OCI-LY3 (cell line): Measurements from ENCODE around the gene OSER1.

Experiments
- H2AFZ ChIP-seq: fragments of 200-600, 300-600 bp; shearing (Covaris generic); 2 replicates; pipeline ENCODE4 v1.6.0; 2014; ENCODE audit warnings: antibody characterized with exemption, low read depth, low read length
- H3K27ac ChIP-seq: fragments of 200-600, 300-600 bp; sonication (generic); 2 replicates; pipeline ENCODE4 v1.5.1; 2014; ENCODE audit warnings: mild to moderate bottlenecking, low read length, moderate library complexity, mixed read lengths
- H3K27me3 ChIP-seq: fragments of 200-600, 300-600 bp; sonication (generic); 2 replicates; pipeline ENCODE4 v1.6.1; 2014; ENCODE audit warnings: low read depth, low read length, mixed read lengths
- H3K36me3 ChIP-seq: fragments of 200-600, 300-600 bp; sonication (generic); replicated peaks from 2 replicates; pipeline ENCODE3; 2014; ENCODE audit warnings: low read depth, low read length, mixed read lengths
- H3K4me1 ChIP-seq: fragments of 300-600, 200-600 bp; sonication (generic); 2 replicates; pipeline ENCODE4 v1.6.1; 2014; ENCODE audit warnings: low read length, mixed read lengths
- H3K4me2 ChIP-seq: fragments of 200-600, 300-600 bp; sonication (generic); 2 replicates; pipeline ENCODE4 v1.6.1; 2014; ENCODE audit warnings: low read length, mixed read lengths
- H3K4me3 ChIP-seq: fragments of 300-600, 200-600 bp; sonication (generic); 2 replicates; pipeline ENCODE4 v1.5.1; 2014; ENCODE audit warnings: antibody characterized with exemption, mild to moderate bottlenecking, low read length, moderate library complexity
- H3K79me2 ChIP-seq: fragments of 300-600, 200-600 bp; shearing (Covaris generic); 2 replicates; pipeline ENCODE4 v1.6.1; 2014; ENCODE audit warnings: mild to moderate bottlenecking, low read length, mixed read lengths
- H3K9ac ChIP-seq: fragments of 300-600, 200-600 bp; shearing (Covaris generic); 2 replicates; pipeline ENCODE4 v1.6.0; 2014; ENCODE audit warnings: mild to moderate bottlenecking, low read length, moderate library complexity
- H3K9me3 ChIP-seq: fragments of 200-600, 300-600 bp; shearing (Covaris generic); 2 replicates; pipeline ENCODE4 v1.6.1; 2014; ENCODE audit warnings: low read length, mixed read lengths; ENCODE audit not compliant: insufficient read depth
- H4K20me1 ChIP-seq: fragments of 200-600, 300-600 bp; sonication (generic); 2 replicates; pipeline ENCODE4 v1.6.1; 2016; ENCODE audit warnings: low read length, mixed read lengths; ENCODE audit not compliant: insufficient read depth
- EZH2phosphoT487 ChIP-seq: fragments of 200-600 bp; shearing (Covaris generic); IDR thresholded peaks from 2 replicates; pipeline ENCODE4 v1.6.1; 2018; ENCODE audit warnings: antibody characterized with exemption, mixed run types, low read depth
- TF ChIP-seq, protein P1 (sequence below): fragments of 200-600, 300-600 bp; sonication (generic); IDR thresholded peaks from 2 replicates; pipeline ENCODE4 v1.5.1; 2014; ENCODE audit warnings: antibody characterized with exemption, low read length, low read depth

The OSER1 gene

DNA sequence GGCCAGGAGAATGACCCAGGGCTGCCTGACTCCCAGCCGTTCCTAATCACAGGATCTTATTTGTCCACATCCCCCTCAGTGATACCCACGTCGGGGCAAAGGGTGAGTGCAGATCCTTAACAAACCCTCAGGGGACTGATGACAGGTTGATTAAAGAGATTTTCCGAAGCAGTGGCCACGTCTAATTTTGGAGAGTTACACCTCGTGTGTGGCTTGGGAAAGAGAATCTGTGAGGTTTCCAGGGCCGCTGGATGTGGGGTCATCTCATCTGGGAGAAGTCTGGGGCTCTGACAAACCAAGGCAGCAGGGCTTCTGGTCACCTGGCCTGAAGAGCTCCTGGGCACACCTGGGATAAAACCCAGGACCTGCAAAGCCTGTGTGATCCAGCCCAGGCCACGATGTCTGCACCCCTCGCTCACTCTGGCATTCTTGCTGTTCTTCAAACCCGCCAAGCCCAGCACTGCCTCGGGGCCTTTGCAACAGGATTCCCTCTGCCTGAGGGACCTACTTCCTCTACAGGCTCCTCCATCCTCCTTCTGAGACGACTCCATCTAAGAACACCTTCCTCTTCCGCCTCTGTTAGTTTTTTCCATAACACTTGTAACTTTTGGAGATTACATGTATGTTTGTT is 28.3 kb downstream of the OSER1 start:
- Histone ChIP-seq H3K9me3 (no peaks in the 10 kb centered on the region), H3K27me3 (peaks cover 43% of the 10 kb centered on the region), H4K20me1 (no peaks in the 10 kb centered on the region), H3K4me1 (peaks cover under 1% of the 10 kb centered on the region; the same call in 1 of the 2 replicates), H3K36me3 (no peaks in the 10 kb centered on the region), H3K4me3 (no peak overlapping the region), H3K27ac (no peak overlapping the region), H3K9ac (no peak overlapping the region), H3K79me2 (no peaks in the 10 kb centered on the region), H3K4me2 (no peak overlapping the region), H2AFZ (no peak overlapping the region)
- TF ChIP-seq, protein P1, sequence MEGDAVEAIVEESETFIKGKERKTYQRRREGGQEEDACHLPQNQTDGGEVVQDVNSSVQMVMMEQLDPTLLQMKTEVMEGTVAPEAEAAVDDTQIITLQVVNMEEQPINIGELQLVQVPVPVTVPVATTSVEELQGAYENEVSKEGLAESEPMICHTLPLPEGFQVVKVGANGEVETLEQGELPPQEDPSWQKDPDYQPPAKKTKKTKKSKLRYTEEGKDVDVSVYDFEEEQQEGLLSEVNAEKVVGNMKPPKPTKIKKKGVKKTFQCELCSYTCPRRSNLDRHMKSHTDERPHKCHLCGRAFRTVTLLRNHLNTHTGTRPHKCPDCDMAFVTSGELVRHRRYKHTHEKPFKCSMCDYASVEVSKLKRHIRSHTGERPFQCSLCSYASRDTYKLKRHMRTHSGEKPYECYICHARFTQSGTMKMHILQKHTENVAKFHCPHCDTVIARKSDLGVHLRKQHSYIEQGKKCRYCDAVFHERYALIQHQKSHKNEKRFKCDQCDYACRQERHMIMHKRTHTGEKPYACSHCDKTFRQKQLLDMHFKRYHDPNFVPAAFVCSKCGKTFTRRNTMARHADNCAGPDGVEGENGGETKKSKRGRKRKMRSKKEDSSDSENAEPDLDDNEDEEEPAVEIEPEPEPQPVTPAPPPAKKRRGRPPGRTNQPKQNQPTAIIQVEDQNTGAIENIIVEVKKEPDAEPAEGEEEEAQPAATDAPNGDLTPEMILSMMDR = no peak
- no peak for TF ChIP-seq EZH2phosphoT487

DNA sequence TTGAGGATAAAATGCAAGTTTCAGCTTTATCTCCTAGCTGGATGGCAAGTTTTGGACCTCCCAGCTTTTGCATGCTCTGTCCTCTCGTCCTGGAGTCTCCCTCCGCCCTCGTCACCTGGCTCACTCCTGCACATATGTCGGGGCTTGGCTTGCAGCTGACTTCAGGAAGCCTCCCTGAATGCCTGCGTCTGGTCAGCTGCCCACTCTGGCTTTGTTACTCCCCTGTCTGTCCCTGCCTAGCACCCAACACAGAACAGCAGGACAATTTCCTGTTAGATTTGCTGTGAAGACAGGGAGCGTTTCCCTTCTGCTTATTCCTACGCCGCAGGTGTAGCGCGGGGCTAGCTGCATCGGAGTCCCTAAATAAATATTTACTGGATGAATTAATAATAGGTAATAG is 29.0 kb downstream of the OSER1 start:
- Histone ChIP-seq H4K20me1 (no peaks in the 10 kb centered on the region), H3K4me2 (no peak overlapping the region), H3K4me1 (no peaks in the 10 kb centered on the region), H3K36me3 (no peaks in the 10 kb centered on the region), H2AFZ (no peak overlapping the region), H3K27ac (no peak overlapping the region), H3K27me3 (peaks cover 42% of the 10 kb centered on the region), H3K9ac (no peak overlapping the region), H3K4me3 (no peak overlapping the region), H3K9me3 (no peaks in the 10 kb centered on the region), H3K79me2 (no peaks in the 10 kb centered on the region)
- TF ChIP-seq, protein P1 = no peak
- TF ChIP-seq EZH2phosphoT487 = no peak

DNA sequence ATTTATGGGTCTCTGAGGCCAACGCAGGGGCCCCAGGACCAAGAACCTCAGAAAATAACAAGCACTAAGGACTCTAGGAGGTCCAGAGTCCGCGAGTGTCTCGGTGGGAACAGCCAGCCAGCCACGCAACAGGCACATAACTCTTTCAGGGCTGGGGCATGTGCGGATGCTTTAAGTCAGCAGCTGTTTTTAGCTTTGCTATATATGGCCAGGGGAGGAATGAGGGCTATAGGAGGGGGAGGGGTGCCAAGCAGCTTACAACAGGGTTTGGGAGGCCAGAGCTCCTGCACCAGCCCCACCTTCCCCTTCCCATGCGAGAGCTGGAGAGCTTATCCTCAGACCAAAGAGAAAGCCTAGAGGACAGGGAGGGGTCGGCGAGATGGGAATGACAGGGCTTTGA is 29.8 kb downstream of the OSER1 start:
- Histone ChIP-seq H3K27ac (no peak overlapping the region), H3K4me3 (no peak overlapping the region), H3K4me2 (no peak overlapping the region), H4K20me1 (no peaks in the 10 kb centered on the region), H2AFZ (no peak overlapping the region), H3K9me3 (no peaks in the 10 kb centered on the region), H3K9ac (no peak overlapping the region), H3K36me3 (no peaks in the 10 kb centered on the region), H3K79me2 (no peaks in the 10 kb centered on the region), H3K27me3 (peaks cover 42% of the 10 kb centered on the region), H3K4me1 (no peaks in the 10 kb centered on the region)
- TF ChIP-seq, protein P1 = no peak
- TF ChIP-seq EZH2phosphoT487 = no peak

DNA sequence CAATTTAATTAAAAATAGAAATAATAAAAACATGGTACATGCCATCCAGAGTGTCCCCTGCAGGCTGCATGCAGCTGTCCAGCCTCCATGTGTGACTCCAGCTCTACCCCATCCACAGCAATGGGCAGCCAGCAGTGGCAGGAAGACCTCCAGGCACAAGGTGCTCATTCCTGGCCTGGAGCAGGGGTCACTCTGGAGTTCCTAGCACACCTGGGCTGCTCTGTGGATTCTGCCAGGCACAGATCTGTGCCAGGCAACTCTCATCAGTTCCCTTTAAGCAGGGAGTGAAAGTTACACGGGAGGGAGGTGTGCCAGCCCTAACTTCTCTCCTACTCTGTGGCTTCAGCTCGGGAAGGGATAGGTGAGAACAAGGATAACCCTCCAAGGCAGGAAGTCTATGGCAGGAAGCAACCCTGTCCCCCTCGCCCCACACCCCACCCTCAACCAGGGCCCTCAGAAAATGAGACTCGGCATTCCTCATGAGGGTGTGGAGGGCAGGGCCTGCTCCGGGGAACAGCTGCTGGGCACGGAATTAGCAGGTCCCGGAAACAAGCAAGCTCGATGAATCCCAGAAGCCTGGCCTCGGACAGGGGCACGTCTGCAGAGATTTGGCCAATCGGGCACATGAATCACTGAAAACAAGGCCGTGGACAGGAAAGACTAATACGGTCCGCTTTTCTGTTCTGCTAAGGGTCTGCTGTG is 33.6 kb downstream of the OSER1 start:
- no peak overlapping the region for H3K4me2 ChIP-seq
- TF ChIP-seq, protein P1 = no peak
- TF ChIP-seq EZH2phosphoT487 = no peak
- no peak overlapping the region for H3K4me3 ChIP-seq
- no peaks in the 10 kb centered on the region for H3K4me1 ChIP-seq
- H3K27me3 ChIP-seq = peaks cover 51% of the 10 kb centered on the region
- H3K9ac ChIP-seq = no peak overlapping the region
- no peaks in the 10 kb centered on the region for H3K79me2 ChIP-seq
- no peaks in the 10 kb centered on the region for H4K20me1 ChIP-seq
- H3K27ac ChIP-seq = no peak overlapping the region
- no peaks in the 10 kb centered on the region for H3K36me3 ChIP-seq
- no peak overlapping the region for H2AFZ ChIP-seq
- no peaks in the 10 kb centered on the region for H3K9me3 ChIP-seq
